ENCODE measurements around the gene SHCBP1. TPM values are rescaled to one million over a fixed set of nuclear protein-coding genes. Genes with fewer than 3 reads are reported as not detected.

Gene SHCBP1
- total and polyA plus RNA-seq, 10 of the 15 experiments (the other 5 are each of a cell fraction or from before 2014, with no cell fraction given): 9.5 to 73.3 (median 30.2) TPM

- TF ChIP-seq, protein P1, sequence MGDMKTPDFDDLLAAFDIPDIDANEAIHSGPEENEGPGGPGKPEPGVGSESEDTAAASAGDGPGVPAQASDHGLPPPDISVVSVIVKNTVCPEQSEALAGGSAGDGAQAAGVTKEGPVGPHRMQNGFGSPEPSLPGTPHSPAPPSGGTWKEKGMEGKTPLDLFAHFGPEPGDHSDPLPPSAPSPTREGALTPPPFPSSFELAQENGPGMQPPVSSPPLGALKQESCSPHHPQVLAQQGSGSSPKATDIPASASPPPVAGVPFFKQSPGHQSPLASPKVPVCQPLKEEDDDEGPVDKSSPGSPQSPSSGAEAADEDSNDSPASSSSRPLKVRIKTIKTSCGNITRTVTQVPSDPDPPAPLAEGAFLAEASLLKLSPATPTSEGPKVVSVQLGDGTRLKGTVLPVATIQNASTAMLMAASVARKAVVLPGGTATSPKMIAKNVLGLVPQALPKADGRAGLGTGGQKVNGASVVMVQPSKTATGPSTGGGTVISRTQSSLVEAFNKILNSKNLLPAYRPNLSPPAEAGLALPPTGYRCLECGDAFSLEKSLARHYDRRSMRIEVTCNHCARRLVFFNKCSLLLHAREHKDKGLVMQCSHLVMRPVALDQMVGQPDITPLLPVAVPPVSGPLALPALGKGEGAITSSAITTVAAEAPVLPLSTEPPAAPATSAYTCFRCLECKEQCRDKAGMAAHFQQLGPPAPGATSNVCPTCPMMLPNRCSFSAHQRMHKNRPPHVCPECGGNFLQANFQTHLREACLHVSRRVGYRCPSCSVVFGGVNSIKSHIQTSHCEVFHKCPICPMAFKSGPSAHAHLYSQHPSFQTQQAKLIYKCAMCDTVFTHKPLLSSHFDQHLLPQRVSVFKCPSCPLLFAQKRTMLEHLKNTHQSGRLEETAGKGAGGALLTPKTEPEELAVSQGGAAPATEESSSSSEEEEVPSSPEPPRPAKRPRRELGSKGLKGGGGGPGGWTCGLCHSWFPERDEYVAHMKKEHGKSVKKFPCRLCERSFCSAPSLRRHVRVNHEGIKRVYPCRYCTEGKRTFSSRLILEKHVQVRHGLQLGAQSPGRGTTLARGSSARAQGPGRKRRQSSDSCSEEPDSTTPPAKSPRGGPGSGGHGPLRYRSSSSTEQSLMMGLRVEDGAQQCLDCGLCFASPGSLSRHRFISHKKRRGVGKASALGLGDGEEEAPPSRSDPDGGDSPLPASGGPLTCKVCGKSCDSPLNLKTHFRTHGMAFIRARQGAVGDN (IDR thresholded peaks at IDR 0.05): no peak
- no peak for TF ChIP-seq BRCA1 (IDR thresholded peaks at IDR 0.05; ENCODE audit: low read depth, low read length)
Observed at GRCh38 chr16:46573834-46574159, 47.4 kb downstream of the SHCBP1 start (continued).

DNA sequence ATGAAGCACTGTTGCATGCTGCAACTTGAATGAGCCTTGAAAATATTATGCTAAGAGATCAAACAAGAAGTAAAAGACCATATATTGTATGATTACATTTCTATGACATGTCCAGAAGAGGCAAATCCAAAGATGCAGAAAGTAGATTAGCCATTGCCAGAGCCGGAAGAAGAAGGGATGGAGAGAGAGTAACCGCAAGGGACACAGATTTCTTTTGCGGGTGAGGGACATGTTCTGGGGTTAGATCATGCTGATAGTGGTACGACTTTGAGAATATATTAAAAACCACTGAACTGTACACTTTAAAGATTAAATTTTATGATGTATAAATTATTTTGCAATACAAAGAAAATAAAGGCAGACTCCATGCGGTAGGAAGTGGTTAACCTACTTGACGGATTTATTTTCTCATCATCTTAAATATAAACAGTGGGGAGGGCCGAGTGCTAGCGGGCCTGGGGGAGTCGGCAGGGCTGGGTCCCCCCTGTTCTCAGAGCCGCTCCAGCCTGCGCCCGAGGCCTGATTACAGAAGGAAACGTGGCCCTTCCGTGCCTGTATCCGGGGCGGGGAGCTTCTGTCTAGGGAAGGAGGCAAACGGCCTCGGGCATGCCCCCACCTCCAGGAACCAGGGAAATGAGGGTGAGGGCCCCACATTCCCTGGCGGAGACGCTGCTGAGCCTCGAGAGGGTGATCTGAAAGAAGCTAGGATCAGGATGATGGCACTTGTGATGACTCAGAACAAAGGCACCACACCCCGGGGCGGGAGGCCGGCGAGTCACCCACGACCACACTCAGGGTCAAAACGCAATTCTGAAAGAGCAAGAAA, 48.0 kb downstream of the SHCBP1 start:
- FAIRE-seq (no peak), ATAC-seq (no peak), DNase-seq (ENCODE audit: low read depth, low spot score) (no peak)
- no peaks in the 10 kb centered on the region for H4K20me1 ChIP-seq (ENCODE audit: control insufficient read depth, insufficient read depth)
- H3K27me3 ChIP-seq (replicated peaks in 1 of 2; ENCODE audit: control insufficient read depth in 2 of 2, insufficient read depth in 2 of 2, low read length in 1 of 2): no peaks in the 10 kb centered on the region
- no peaks in the 10 kb centered on the region for H3K4me1 ChIP-seq (ENCODE audit: control insufficient read depth, insufficient read depth, low read length)
- ChIA-PET CTCF (interaction anchor here (1.2 kb wide), 1 partner anchor 19 kb away, joined by 3 read pairs; no protein-coding TSS in a partner anchor), RAD21 (ENCODE audit: unreplicated experiment) (no interaction called here), POLR2A (no interaction called here), SMC1A (ENCODE audit: uncharacterized antibody, unreplicated experiment) (no interaction called here)
- H3K9me3 ChIP-seq (replicated peaks; ENCODE audit: control insufficient read depth, insufficient read depth, low read length): no peaks in the 10 kb centered on the region
- H3K4me2 ChIP-seq (ENCODE audit: control insufficient read depth, insufficient read depth): no peak overlapping the region
- H3K9ac ChIP-seq (ENCODE audit: control insufficient read depth, insufficient read depth, low read length): no peak overlapping the region
- intact Hi-C loops (cut with micrococcal nuclease; ENCODE audit: unreplicated experiment): no loop called here
- H3K36me3 ChIP-seq (ENCODE audit: control insufficient read depth in 2 of 2, insufficient read depth in 2 of 2, low read length in 1 of 2): peaks cover 0 to 1% of the 10 kb centered on the region in 2 experiments; a peak in 2 of 4 replicates
- no peak overlapping the region for H3K27ac ChIP-seq (ENCODE audit: control insufficient read depth, insufficient read depth)
- TF ChIP-seq POLR2AphosphoS5 (IDR thresholded peaks at IDR 0.05; ENCODE audit: low read length) (no peak), EED (IDR thresholded peaks at IDR 0.05; ENCODE audit: low read depth) (no peak), TAF1 (IDR thresholded peaks at IDR 0.05; ENCODE audit: borderline replicate concordance, low read depth, low read length) (no peak), SKIL (IDR thresholded peaks at IDR 0.05; ENCODE audit: low read depth, poor library complexity, severe bottlenecking) (no peak), STAT1 (conservative IDR thresholded peaks at IDR 0.05) (no peak)
- in situ Hi-C loops (cut with MboI): no loop called here
- H3K79me2 ChIP-seq (ENCODE audit: control insufficient read depth, insufficient read depth, low read length): no peaks in the 10 kb centered on the region
- 55% methylated on average over 27 of the region's 27 CpGs for WGBS (ENCODE audit: insufficient coverage, insufficient replicate concordance, low lambda C conversion rate, missing lambda C conversion rate)
- no TSS peak for BruUV-seq (replicated peaks)
- H2AFZ ChIP-seq (ENCODE audit: control insufficient read depth, low read depth, low read length): no peak overlapping the region
- H3K4me3 ChIP-seq: no peak overlapping the region
